ENCODE data around the gene SPECC1. TPM values are rescaled to one million over a fixed set of nuclear protein-coding genes. Genes with fewer than 3 reads are reported as not detected.

SPECC1 gene
- total RNA-seq, 3 donors from 2014 or later: 36.4 to 59.0 (median 51.8) TPM

DNA sequence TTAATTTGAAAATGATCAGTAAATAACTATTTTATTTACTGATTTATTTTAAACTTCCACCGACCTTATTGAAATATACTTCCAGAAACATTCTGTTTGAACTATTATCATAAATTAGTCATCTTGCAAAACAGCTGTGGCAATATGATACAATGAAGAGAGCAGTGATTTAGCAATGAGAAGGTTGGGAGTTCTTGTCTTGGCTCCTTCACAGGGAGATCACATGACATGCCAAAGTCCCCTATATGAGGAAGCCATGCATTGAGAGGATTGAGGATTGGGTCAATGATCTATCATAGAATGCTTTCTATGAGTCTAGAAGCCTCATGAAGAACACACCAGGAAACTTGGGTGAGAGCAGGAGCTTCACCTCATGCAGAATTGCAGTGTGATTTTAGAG is 235.5 kb downstream of the SPECC1 start:
- no peaks in the 10 kb centered on the region for H3K27me3 ChIP-seq
- intact Hi-C loops (cut with DNase I; ENCODE audit: low total_unique reads): loop anchor here (5.0 kb wide), 1 partner anchor 73 kb away; no protein-coding TSS in a partner anchor
- H3K27ac ChIP-seq: no peak overlapping the region
- no peaks in the 10 kb centered on the region for H3K4me1 ChIP-seq
- no peaks in the 10 kb centered on the region for H3K36me3 ChIP-seq
- DNase-seq (ENCODE audit: low spot score in 2 of 2): no peak
- H3K4me3 ChIP-seq: no peak overlapping the region
- peaks cover 0 to 7% of the 10 kb centered on the region in 2 donors for H3K9me3 ChIP-seq
- TF ChIP-seq POLR2AphosphoS5 (IDR thresholded peaks at IDR 0.05) (no peak), CTCF (IDR thresholded peaks at IDR 0.05) (no peak), POLR2A (IDR thresholded peaks at IDR 0.05) (no peak)

DNA sequence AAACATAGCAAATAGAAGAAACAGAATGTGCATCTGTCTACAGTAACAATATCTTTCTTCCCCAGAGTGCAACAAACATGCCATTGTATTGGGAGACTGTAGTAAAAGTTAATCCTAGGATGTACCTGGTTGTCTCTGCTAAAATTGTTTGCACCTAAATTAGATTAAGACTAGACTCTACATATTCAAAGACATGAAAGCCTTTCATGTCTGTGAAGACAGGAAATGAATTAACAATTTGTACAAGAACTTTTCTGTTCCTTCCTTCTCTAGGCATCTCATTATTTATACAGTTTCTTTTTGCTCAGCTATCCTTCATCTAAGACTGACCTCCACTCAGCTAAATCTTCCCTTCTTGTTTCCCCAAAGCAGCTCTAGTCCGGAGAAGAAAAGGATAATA is 237.5 kb downstream of the SPECC1 start:
- intact Hi-C loops (cut with DNase I; ENCODE audit: low total_unique reads): no loop called here
- Histone ChIP-seq H3K27ac (no peak overlapping the region), H3K36me3 (no peaks in the 10 kb centered on the region), H3K27me3 (no peaks in the 10 kb centered on the region), H3K4me3 (no peak overlapping the region), H3K4me1 (no peaks in the 10 kb centered on the region), H3K9me3 (peaks cover 0 to 7% of the 10 kb centered on the region in 2 donors)
- no peak for DNase-seq (ENCODE audit: low spot score in 2 of 2)
- no peak for TF ChIP-seq POLR2A (IDR thresholded peaks at IDR 0.05)
- TF ChIP-seq CTCF (IDR thresholded peaks at IDR 0.05): no peak
- TF ChIP-seq POLR2AphosphoS5 (IDR thresholded peaks at IDR 0.05): no peak

- no peak overlapping the region for H3K4me3 ChIP-seq
- no peak for DNase-seq (ENCODE audit: low spot score in 2 of 2)
- TF ChIP-seq CTCF (IDR thresholded peaks at IDR 0.05): no peak
- TF ChIP-seq POLR2A (IDR thresholded peaks at IDR 0.05): no peak
- TF ChIP-seq POLR2AphosphoS5 (IDR thresholded peaks at IDR 0.05): no peak
- intact Hi-C loops (cut with DNase I; ENCODE audit: low total_unique reads): no loop called here
- H3K27ac ChIP-seq: no peak overlapping the region
- H3K36me3 ChIP-seq: no peaks in the 10 kb centered on the region
- peaks cover 0 to 13% of the 10 kb centered on the region in 2 donors for H3K9me3 ChIP-seq
- H3K27me3 ChIP-seq: no peaks in the 10 kb centered on the region
- no peaks in the 10 kb centered on the region for H3K4me1 ChIP-seq
Measured at GRCh38 chr17:20253323-20253722, 244.2 kb downstream of the SPECC1 start.

DNA sequence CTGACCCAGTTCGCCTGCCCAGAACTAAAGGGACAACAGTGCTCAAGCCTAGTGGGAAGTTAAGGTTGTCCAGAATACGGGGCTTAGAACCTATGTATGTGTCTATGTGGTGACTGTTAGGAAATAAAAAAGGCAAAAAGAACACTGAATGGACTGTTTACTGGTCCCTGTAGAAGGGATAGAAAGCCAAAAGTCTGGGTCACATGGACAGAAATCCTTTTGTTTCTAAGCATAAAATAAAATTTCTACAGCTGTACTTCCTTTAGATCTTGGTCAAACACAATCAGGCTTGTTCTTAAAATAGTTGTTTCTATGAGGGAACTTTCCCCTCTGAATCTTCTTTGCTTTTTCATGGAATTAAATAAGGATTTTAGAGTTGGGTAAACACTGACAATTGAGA is 245.4 kb downstream of the SPECC1 start:
- no peaks in the 10 kb centered on the region for H3K4me1 ChIP-seq
- H3K9me3 ChIP-seq: peaks cover 0 to 6% of the 10 kb centered on the region in 2 donors
- H3K4me3 ChIP-seq: no peak overlapping the region
- no peak overlapping the region for H3K27ac ChIP-seq
- intact Hi-C loops (cut with DNase I; ENCODE audit: low total_unique reads): no loop called here
- no peaks in the 10 kb centered on the region for H3K36me3 ChIP-seq
- DNase-seq (ENCODE audit: low spot score in 2 of 2): no peak
- no peaks in the 10 kb centered on the region for H3K27me3 ChIP-seq
- TF ChIP-seq POLR2A (IDR thresholded peaks at IDR 0.05) (no peak), CTCF (IDR thresholded peaks at IDR 0.05) (no peak), POLR2AphosphoS5 (IDR thresholded peaks at IDR 0.05) (no peak)

GRCh38 chr17:20256144-20256543 is 247.0 kb downstream of the SPECC1 start:
- Histone ChIP-seq H3K36me3 (no peaks in the 10 kb centered on the region), H3K9me3 (peaks cover 0 to 6% of the 10 kb centered on the region in 2 donors), H3K4me1 (no peaks in the 10 kb centered on the region), H3K27me3 (no peaks in the 10 kb centered on the region), H3K27ac (no peak overlapping the region), H3K4me3 (no peak overlapping the region)
- intact Hi-C loops (cut with DNase I; ENCODE audit: low total_unique reads): no loop called here
- TF ChIP-seq POLR2A (IDR thresholded peaks at IDR 0.05) (no peak), CTCF (IDR thresholded peaks at IDR 0.05) (no peak), POLR2AphosphoS5 (IDR thresholded peaks at IDR 0.05) (no peak)
- no peak for DNase-seq (ENCODE audit: low spot score in 2 of 2)

All from breast epithelium (tissue), 4 donors.